ENCODE results near the gene MYO18B. TPM values are rescaled to one million over a fixed set of nuclear protein-coding genes. Genes with fewer than 3 reads are reported as not detected.

MYO18B gene
- total and polyA plus RNA-seq, 2 donors (not counting 1 experiment from before 2014, with no cell fraction given), result 0.15 TPM; not detected in 1

GRCh38 chr22:25955323-25955722, 213.3 kb downstream of the MYO18B start:
- 90% methylated on average over 6 of the region's 9 CpGs for WGBS (ENCODE audit: insufficient coverage)
- no peak for DNase-seq
- Mint-ChIP-seq H3K4me1 (no peaks in the 10 kb centered on the region), H3K27ac (no peak overlapping the region), H3K4me3 (no peak overlapping the region), H3K9me3 (ENCODE audit: insufficient read depth) (no peaks in the 10 kb centered on the region), H3K27me3 (peaks cover 4% of the 10 kb centered on the region)
- Histone ChIP-seq H3K36me3 (replicated peaks in 1 of 2; ENCODE audit: control extremely low read depth in 1 of 2, control insufficient read depth in 1 of 2, extremely low read depth in 1 of 2, insufficient read depth in 2 of 2, low read length in 1 of 2) (no peaks in the 10 kb centered on the region), H3K9ac (ENCODE audit: low read length) (no peak overlapping the region), H3K4me1 (ENCODE audit: control insufficient read depth in 2 of 2, insufficient read depth in 2 of 2, low read length in 2 of 2) (no peaks in the 10 kb centered on the region), H3K27ac (ENCODE audit: low read length in 2 of 2) (no peak overlapping the region), H2AFZ (ENCODE audit: insufficient read depth, low read depth, low read length, poor library complexity, severe bottlenecking) (no peak overlapping the region), H3K4me2 (replicated peaks; ENCODE audit: low read depth, low read length, poor library complexity, severe bottlenecking) (no peak overlapping the region), H3K4me3 (ENCODE audit: control extremely low read depth in 1 of 5, extremely low read depth in 1 of 5, insufficient read depth in 1 of 5, low read depth in 2 of 5, low read length in 4 of 5) (no peak overlapping the region), H3K9me3 (ENCODE audit: control extremely low read depth in 1 of 3, control insufficient read depth in 2 of 3, insufficient read depth in 1 of 3, low read length in 2 of 3) (no peaks in the 10 kb centered on the region), H3K27me3 (replicated peaks in 1 of 4; ENCODE audit: control extremely low read depth in 1 of 4, control insufficient read depth in 3 of 4, insufficient read depth in 4 of 4, low read length in 3 of 4) (no peaks in the 10 kb centered on the region), H3K79me2 (ENCODE audit: control insufficient read depth, insufficient read depth, low read length) (no peaks in the 10 kb centered on the region), H4K20me1 (ENCODE audit: control insufficient read depth, insufficient read depth, low read length, poor library complexity, severe bottlenecking) (no peaks in the 10 kb centered on the region)
- intact Hi-C loops (cut with micrococcal nuclease), result no loop called here
- TF ChIP-seq CTCF (IDR thresholded peaks at IDR 0.05) (no peak), EZH2 (IDR thresholded peaks at IDR 0.05; ENCODE audit: borderline replicate concordance, insufficient read depth, low read depth, low read length, poor library complexity, severe bottlenecking) (no peak)
- ChIA-PET POLR2A (no interaction called here), CTCF (no interaction called here)
- ATAC-seq (ENCODE audit: low read depth), result no peak

GRCh38 chr22:25956801-25957200, 214.8 kb downstream of the MYO18B start:
- H2AFZ ChIP-seq (ENCODE audit: insufficient read depth, low read depth, low read length, poor library complexity, severe bottlenecking), result no peak overlapping the region
- Mint-ChIP-seq H3K4me1 (no peaks in the 10 kb centered on the region), H3K4me3 (no peak overlapping the region), H3K9me3 (ENCODE audit: insufficient read depth) (no peaks in the 10 kb centered on the region), H3K27ac (no peak overlapping the region), H3K27me3 (peaks cover 10% of the 10 kb centered on the region)
- peaks cover 0 to 2% (median 0%) of the 10 kb centered on the region in 4 experiments for H3K27me3 ChIP-seq (replicated peaks in 1 of 4; ENCODE audit: control extremely low read depth in 1 of 4, control insufficient read depth in 3 of 4, insufficient read depth in 4 of 4, low read length in 3 of 4)
- ATAC-seq (ENCODE audit: low read depth) (no peak), DNase-seq (no peak)
- H3K4me2 ChIP-seq (replicated peaks; ENCODE audit: low read depth, low read length, poor library complexity, severe bottlenecking), result no peak overlapping the region
- no peak overlapping the region for H3K4me3 ChIP-seq (ENCODE audit: control extremely low read depth in 1 of 5, extremely low read depth in 1 of 5, insufficient read depth in 1 of 5, low read depth in 2 of 5, low read length in 4 of 5)
- intact Hi-C loops (cut with micrococcal nuclease), result no loop called here
- TF ChIP-seq CTCF (IDR thresholded peaks at IDR 0.05), result no peak
- no peak for TF ChIP-seq EZH2 (IDR thresholded peaks at IDR 0.05; ENCODE audit: borderline replicate concordance, insufficient read depth, low read depth, low read length, poor library complexity, severe bottlenecking)
- no peaks in the 10 kb centered on the region for H3K36me3 ChIP-seq (replicated peaks in 1 of 2; ENCODE audit: control extremely low read depth in 1 of 2, control insufficient read depth in 1 of 2, extremely low read depth in 1 of 2, insufficient read depth in 2 of 2, low read length in 1 of 2)
- WGBS (ENCODE audit: insufficient coverage), result 89% methylated on average over 4 of the region's 5 CpGs
- H3K79me2 ChIP-seq (ENCODE audit: control insufficient read depth, insufficient read depth, low read length), result no peaks in the 10 kb centered on the region
- no peaks in the 10 kb centered on the region for H3K4me1 ChIP-seq (ENCODE audit: control insufficient read depth in 2 of 2, insufficient read depth in 2 of 2, low read length in 2 of 2)
- ChIA-PET POLR2A (no interaction called here), CTCF (no interaction called here)
- no peaks in the 10 kb centered on the region for H3K9me3 ChIP-seq (ENCODE audit: control extremely low read depth in 1 of 3, control insufficient read depth in 2 of 3, insufficient read depth in 1 of 3, low read length in 2 of 3)
- H3K27ac ChIP-seq (ENCODE audit: low read length in 2 of 2), result no peak overlapping the region
- no peaks in the 10 kb centered on the region for H4K20me1 ChIP-seq (ENCODE audit: control insufficient read depth, insufficient read depth, low read length, poor library complexity, severe bottlenecking)
- H3K9ac ChIP-seq (ENCODE audit: low read length), result no peak overlapping the region
